Fibroblast of mammary gland (primary cell): Measurements from ENCODE around the gene MAN1C1.
"Not testable (repeated sequence)": the region's sequence is repeated elsewhere in the genome, so short reads cannot be mapped to it uniquely, and the experiment has no call there.

Experiments used
- DNase-seq: peaks from one replicate; pipeline ENCODE4 v3.0.0-alpha.2; 2010; ENCODE audit warnings: low read depth
- H3K4me3 ChIP-seq: 2 replicates; pipeline ENCODE4 v1.5.1; 2011; ENCODE audit warnings: low read depth, mild to moderate bottlenecking, low read length, moderate library complexity; ENCODE audit not compliant: control insufficient read depth
- CTCF ChIP-seq: conservative IDR thresholded peaks from 2 replicates; pipeline ENCODE4 v1.5.1; 2011; ENCODE audit warnings: low read depth, low read length, inconsistent platforms; ENCODE audit not compliant: control insufficient read depth, insufficient read depth

Gene MAN1C1

GRCh38 chr1:25732821-25733220 lies 116.2 kb downstream of the MAN1C1 start:
- H3K4me3 ChIP-seq = no peak overlapping the region
- DNase-seq = no peak
- no peak for TF ChIP-seq CTCF

GRCh38 chr1:25733271-25733670 lies 116.7 kb downstream of the MAN1C1 start:
- no peak for DNase-seq
- H3K4me3 ChIP-seq = no peak overlapping the region
- no peak for TF ChIP-seq CTCF

- not testable (repeated sequence) for H3K4me3 ChIP-seq, DNase-seq
Observed at GRCh38 chr1:25734991-25735390, 118.4 kb downstream of the MAN1C1 start.

GRCh38 chr1:25735956-25736529 lies 119.5 kb downstream of the MAN1C1 start:
- no peak for TF ChIP-seq CTCF
- DNase-seq = no peak

GRCh38 chr1:25737130-25737529 lies 120.5 kb downstream of the MAN1C1 start:
- DNase-seq = no peak

More at GRCh38 chr1:25735956-25736529, 119.5 kb downstream of the MAN1C1 start:
- no peak overlapping the region for H3K4me3 ChIP-seq

GRCh38 chr1:25738499-25738898 lies 121.9 kb downstream of the MAN1C1 start:
- no peak for DNase-seq
- no peak for TF ChIP-seq CTCF
- no peak overlapping the region for H3K4me3 ChIP-seq

More at GRCh38 chr1:25737130-25737529, 120.5 kb downstream of the MAN1C1 start:
- H3K4me3 ChIP-seq = no peak overlapping the region
- TF ChIP-seq CTCF = no peak

GRCh38 chr1:25739341-25739740 lies 122.8 kb downstream of the MAN1C1 start:
- no peak for DNase-seq

More at GRCh38 chr1:25739341-25739740, 122.8 kb downstream of the MAN1C1 start:
- H3K4me3 ChIP-seq = no peak overlapping the region
- no peak for TF ChIP-seq CTCF
